Gastrocnemius medialis (tissue), 4 donors: Measurements from ENCODE around the gene NLK.

Experiments used
- CTCF ChIP-seq, 5 experiments: fragments of 450-650 bp in 3 of 5; fragments of 200-600 bp in 2 of 5; sonication (generic) in 2 of 5; IDR thresholded peaks in 4 of 5; conservative IDR thresholded peaks in 1 of 5; 1 replicate in 4 of 5; 2 replicates in 1 of 5; pipeline ENCODE4 v1.5.1; 2016 to 2019; ENCODE audit warnings: antibody characterized with exemption in 5 of 5, mild to moderate bottlenecking in 3 of 5, moderate library complexity in 3 of 5
- POLR2A ChIP-seq, 2 donors: fragments of 450-650 bp; IDR thresholded peaks; one replicate each; pipeline ENCODE4 v1.6.1; 2017; ENCODE audit warnings: antibody characterized with exemption in 2 of 2, mild to moderate bottlenecking in 2 of 2, moderate library complexity in 2 of 2

GRCh38 chr17:28039251-28039650 is 3.2 kb upstream of the NLK start:
- TF ChIP-seq CTCF (IDR thresholded peaks at IDR 0.05 in 4 of 5, conservative IDR thresholded peaks at IDR 0.05 in 1 of 5), result no peak
- TF ChIP-seq POLR2A (IDR thresholded peaks at IDR 0.05), result no peak
